B cell (primary cell): Measurements from ENCODE around the gene OR5M10. TPM values are rescaled to one million over a fixed set of nuclear protein-coding genes. Genes with fewer than 3 reads are reported as not detected.

ENCODE experiments used
- ATAC-seq: fragments of 200-7000 bp; cut with Tn5 transposase; one replicate; pipeline ENCODE4 v1.10.0; 2021; ENCODE audit warnings: low read depth, mild to moderate bottlenecking, moderate number of reproducible peaks, moderate library complexity
- CTCF ChIA-PET: fragments of 350-600 bp; sonication (Branson Sonifier 250); formaldehyde crosslinking; loops from one replicate; lab custom pipeline; 2021; ENCODE audit warnings: antibody characterized with exemption, inconsistent platforms; lab: Charles Lee
- POLR2A ChIA-PET: fragments of 350-600 bp; sonication (Branson Sonifier 250); formaldehyde crosslinking; loops from one replicate; lab custom pipeline; 2021; ENCODE audit warnings: antibody characterized with exemption; lab: Charles Lee
- DNase-seq: peaks from one replicate; pipeline ENCODE4 v3.0.0; 2013
- H2AFZ ChIP-seq: 2 replicates; pipeline ENCODE4 v1.6.1; 2012; ENCODE audit warnings: mild to moderate bottlenecking, low read depth, low read length; ENCODE audit not compliant: insufficient read depth, poor library complexity, severe bottlenecking
- H3K27ac ChIP-seq, 2 donors: 1 replicate in 1 of 2; 2 replicates in 1 of 2; pipeline ENCODE4 v1.5.1; 2012 to 2013; ENCODE audit warnings: low read length in 2 of 2, mild to moderate bottlenecking in 2 of 2, moderate library complexity in 1 of 2
- H3K27me3 ChIP-seq, 4 experiments: fragments of 200-600 bp in 1 of 4; sonication (generic) in 1 of 4; replicated peaks in 1 of 4; 1 replicate in 2 of 4; 2 replicates in 2 of 4; pipeline versions ENCODE4 v1.6.1 to v1.7.0; 2013 to 2016; ENCODE audit warnings: low read length in 3 of 4, mild to moderate bottlenecking in 2 of 4, mixed read lengths in 1 of 4, moderate library complexity in 1 of 4; ENCODE audit not compliant: insufficient read depth in 4 of 4, control insufficient read depth in 3 of 4; ENCODE audit errors: control extremely low read depth in 1 of 4
- H3K36me3 ChIP-seq, 2 experiments: replicated peaks in 1 of 2; 1 replicate in 1 of 2; 2 replicates in 1 of 2; pipeline versions ENCODE4 v1.6.1 to v1.7.1; 2013; ENCODE audit warnings: low read length in 1 of 2; ENCODE audit not compliant: insufficient read depth in 2 of 2, control insufficient read depth in 1 of 2; ENCODE audit errors: control extremely low read depth in 1 of 2, extremely low read depth in 1 of 2
- H3K4me1 ChIP-seq, 2 donors: fragments of 200-600 bp in 1 of 2; sonication (generic) in 1 of 2; 1 replicate in 1 of 2; 2 replicates in 1 of 2; pipeline versions ENCODE4 v1.5.1 to v1.6.1; 2013 to 2017; ENCODE audit warnings: low read length in 2 of 2; ENCODE audit not compliant: control insufficient read depth in 2 of 2, insufficient read depth in 2 of 2
- H3K4me2 ChIP-seq: replicated peaks from 2 replicates; pipeline ENCODE3; 2012; ENCODE audit warnings: mild to moderate bottlenecking, low read depth, low read length; ENCODE audit not compliant: poor library complexity, severe bottlenecking
- H3K4me3 ChIP-seq, 5 experiments: fragments of 200-600 bp in 1 of 5; sonication (generic) in 1 of 5; 1 replicate in 3 of 5; 2 replicates in 2 of 5; pipeline versions ENCODE4 v1.5.1 to v1.7.0; 2011 to 2016; ENCODE audit warnings: low read length in 4 of 5, mild to moderate bottlenecking in 4 of 5, low read depth in 2 of 5, control low read depth in 1 of 5, moderate library complexity in 1 of 5; ENCODE audit not compliant: insufficient read depth in 1 of 5; ENCODE audit errors: control extremely low read depth in 1 of 5, extremely low read depth in 1 of 5
- H3K79me2 ChIP-seq: fragments of 200-600 bp; sonication (generic); one replicate; pipeline ENCODE4 v1.6.0; 2016; ENCODE audit warnings: low read length; ENCODE audit not compliant: control insufficient read depth, insufficient read depth
- H3K9ac ChIP-seq: fragments of 200-600 bp; sonication (generic); 2 replicates; pipeline ENCODE4 v1.6.1; 2017; ENCODE audit warnings: mild to moderate bottlenecking, low read length, moderate library complexity
- H3K9me3 ChIP-seq, 3 donors: one replicate each; pipeline versions ENCODE4 v1.6.1 to v1.7.1; 2013; ENCODE audit warnings: low read length in 2 of 3; ENCODE audit not compliant: control insufficient read depth in 2 of 3, insufficient read depth in 1 of 3; ENCODE audit errors: control extremely low read depth in 1 of 3
- H4K20me1 ChIP-seq: 2 replicates; pipeline ENCODE4 v1.6.0; 2012; ENCODE audit warnings: mild to moderate bottlenecking, low read length; ENCODE audit not compliant: insufficient read depth, control insufficient read depth, poor library complexity, severe bottlenecking
- H3K27ac Mint-ChIP-seq: one replicate; pipeline ENCODE4 v1.8.0; 2021; ENCODE audit warnings: mixed read lengths
- H3K27me3 Mint-ChIP-seq: one replicate; pipeline ENCODE4 v1.8.0; 2021; ENCODE audit warnings: mixed read lengths
- H3K4me1 Mint-ChIP-seq: one replicate; pipeline ENCODE4 v1.8.0; 2021; ENCODE audit warnings: mixed read lengths
- H3K4me3 Mint-ChIP-seq: one replicate; pipeline ENCODE4 v1.8.0; 2021; ENCODE audit warnings: mixed read lengths
- H3K9me3 Mint-ChIP-seq: one replicate; pipeline ENCODE4 v1.8.0; 2022; ENCODE audit warnings: mixed read lengths; ENCODE audit not compliant: insufficient read depth
- EZH2 ChIP-seq: IDR thresholded peaks from 2 replicates; pipeline ENCODE4 v1.6.1; 2012; ENCODE audit warnings: borderline replicate concordance, low read depth, mild to moderate bottlenecking, moderate library complexity, low read length; ENCODE audit not compliant: insufficient read depth, poor library complexity, severe bottlenecking
- WGBS: methylation state at CpG from one replicate; pipeline ENCODE4 v1.1.5; 2013; ENCODE audit warnings: missing lambda C conversion rate; ENCODE audit not compliant: insufficient coverage; 5-methylcytosine and 5-hydroxymethylcytosine counted together
- intact Hi-C: fragments of 100-400 bp; cut with micrococcal nuclease; formaldehyde crosslinking; loops from one replicate; pipeline ENCODE4 v1.10.0; 2022
- polyA plus RNA-seq: library from polyadenylated mRNA; depleted of rRNA; stranded (reverse); fragments of >200 nt; gene quantifications from 2 replicates; pipeline ENCODE4 v1.2.3, GENCODE V29; 2012
- total RNA-seq, 2 donors: library from RNA; stranded (reverse); fragments of 120-200 nt in 1 of 2; gene quantifications; 1 replicate in 1 of 2; 2 replicates in 1 of 2; pipeline versions ENCODE4 v1.2.3 to v1.2.4, GENCODE V29; 2013 to 2022
- TF ChIP-seq, protein P1 (sequence below): fragments of 200-600 bp; IDR thresholded peaks from one replicate; pipeline ENCODE4 v1.8.0; 2022; ENCODE audit warnings: antibody characterized with exemption, mild to moderate bottlenecking

The OR5M10 gene
- total and polyA plus RNA-seq, 2 donors (not counting 1 experiment from before 2014, with no cell fraction given), result not detected

- no peaks in the 10 kb centered on the region for H3K36me3 ChIP-seq
- no peaks in the 10 kb centered on the region for H3K4me1 ChIP-seq
- no peaks in the 10 kb centered on the region for H4K20me1 ChIP-seq
- H3K27ac ChIP-seq, result no peak within 1 kb of the TSS
- ATAC-seq (no peak), DNase-seq (no peak)
- no peak within 1 kb of the TSS for H3K4me2 ChIP-seq
- Mint-ChIP-seq H3K4me3 (no peak within 1 kb of the TSS), H3K4me1 (no peaks in the 10 kb centered on the region), H3K9me3 (no peaks in the 10 kb centered on the region), H3K27me3 (no peaks in the 10 kb centered on the region), H3K27ac (no peak within 1 kb of the TSS)
- no peaks in the 10 kb centered on the region for H3K27me3 ChIP-seq
- intact Hi-C loops, result no loop called here
- no peaks in the 10 kb centered on the region for H3K79me2 ChIP-seq
- H3K4me3 ChIP-seq, result no peak within 1 kb of the TSS
- 100% methylated on average over 1 of the region's 2 CpGs for WGBS
- no peak within 1 kb of the TSS for H2AFZ ChIP-seq
- ChIA-PET POLR2A (no interaction called here), CTCF (no interaction called here)
- TF ChIP-seq EZH2, result no peak
- TF ChIP-seq, protein P1, sequence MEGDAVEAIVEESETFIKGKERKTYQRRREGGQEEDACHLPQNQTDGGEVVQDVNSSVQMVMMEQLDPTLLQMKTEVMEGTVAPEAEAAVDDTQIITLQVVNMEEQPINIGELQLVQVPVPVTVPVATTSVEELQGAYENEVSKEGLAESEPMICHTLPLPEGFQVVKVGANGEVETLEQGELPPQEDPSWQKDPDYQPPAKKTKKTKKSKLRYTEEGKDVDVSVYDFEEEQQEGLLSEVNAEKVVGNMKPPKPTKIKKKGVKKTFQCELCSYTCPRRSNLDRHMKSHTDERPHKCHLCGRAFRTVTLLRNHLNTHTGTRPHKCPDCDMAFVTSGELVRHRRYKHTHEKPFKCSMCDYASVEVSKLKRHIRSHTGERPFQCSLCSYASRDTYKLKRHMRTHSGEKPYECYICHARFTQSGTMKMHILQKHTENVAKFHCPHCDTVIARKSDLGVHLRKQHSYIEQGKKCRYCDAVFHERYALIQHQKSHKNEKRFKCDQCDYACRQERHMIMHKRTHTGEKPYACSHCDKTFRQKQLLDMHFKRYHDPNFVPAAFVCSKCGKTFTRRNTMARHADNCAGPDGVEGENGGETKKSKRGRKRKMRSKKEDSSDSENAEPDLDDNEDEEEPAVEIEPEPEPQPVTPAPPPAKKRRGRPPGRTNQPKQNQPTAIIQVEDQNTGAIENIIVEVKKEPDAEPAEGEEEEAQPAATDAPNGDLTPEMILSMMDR, result no peak
- peaks cover 0 to 6% (median 5%) of the 10 kb centered on the region in 3 donors for H3K9me3 ChIP-seq
- H3K9ac ChIP-seq, result no peak within 1 kb of the TSS
Observed at GRCh38 chr11:56543157-56543556, 34.4 kb downstream of the OR5M10 start, which contains the start of gene OR5M11. Gene OR5M11 (minus strand): TSS chr11:56543257. CDS start chr11:56543257, 0 bp downstream.

GRCh38 chr11:56533054-56533740 lies 44.3 kb downstream of the OR5M10 start:
- intact Hi-C loops, result no loop called here
- H3K79me2 ChIP-seq, result no peaks in the 10 kb centered on the region
- H3K27me3 ChIP-seq, result no peaks in the 10 kb centered on the region
- no peaks in the 10 kb centered on the region for H3K36me3 ChIP-seq
- no peak overlapping the region for H3K4me3 ChIP-seq
- Mint-ChIP-seq H3K4me1 (no peaks in the 10 kb centered on the region), H3K9me3 (peaks cover 4% of the 10 kb centered on the region), H3K27ac (no peak overlapping the region), H3K27me3 (no peaks in the 10 kb centered on the region), H3K4me3 (no peak overlapping the region)
- H3K4me2 ChIP-seq, result no peak overlapping the region
- H3K4me1 ChIP-seq, result no peaks in the 10 kb centered on the region
- DNase-seq (no peak), ATAC-seq (no peak)
- H3K27ac ChIP-seq, result no peak overlapping the region
- TF ChIP-seq, protein P1, result no peak
- TF ChIP-seq EZH2, result no peak
- WGBS, result 75% methylated on average over 2 of the region's 3 CpGs
- ChIA-PET CTCF (no interaction called here), POLR2A (no interaction called here)
- no peak overlapping the region for H2AFZ ChIP-seq
- no peak overlapping the region for H3K9ac ChIP-seq
- no peaks in the 10 kb centered on the region for H3K9me3 ChIP-seq
- no peaks in the 10 kb centered on the region for H4K20me1 ChIP-seq
